A549 (cell line): ENCODE results near the gene MGLL.

Experiments
- CTCF ChIP-seq: fragments of >200 bp; sonication (Bioruptor Twin); formaldehyde crosslinking; IDR thresholded peaks from 3 replicates; pipeline ENCODE4 v1.5.1; 2016
- HDAC2 ChIP-seq: fragments of 200-600 bp; sonication (generic); IDR thresholded peaks from 2 replicates; pipeline ENCODE4 v1.6.1; 2016

- TF ChIP-seq HDAC2 (no peak), CTCF (no peak)
Observed at GRCh38 chr3:127680146-127680661, 142.1 kb downstream of the MGLL start.
